Ishikawa (cell line): ENCODE data around the gene PNLIPRP2.

Source experiments
- CEBPB ChIP-seq: IDR thresholded peaks from 2 replicates; pipeline ENCODE4 v1.6.1; 2012
- CREB1 ChIP-seq: IDR thresholded peaks from 2 replicates; pipeline ENCODE4 v1.6.1; 2012; ENCODE audit warnings: low read depth
- EGR1 ChIP-seq: IDR thresholded peaks from 2 replicates; pipeline ENCODE4 v1.6.1; 2012
- EP300 ChIP-seq: IDR thresholded peaks from 2 replicates; pipeline ENCODE4 v1.6.1; 2012; ENCODE audit warnings: borderline replicate concordance
- FOXM1 ChIP-seq: IDR thresholded peaks from 2 replicates; pipeline ENCODE4 v1.6.1; 2012; ENCODE audit warnings: low read depth, borderline replicate concordance
- MAX ChIP-seq: IDR thresholded peaks from 2 replicates; pipeline ENCODE4 v1.6.1; 2012
- NFIC ChIP-seq: IDR thresholded peaks from 2 replicates; pipeline ENCODE4 v1.6.1; 2012
- RAD21 ChIP-seq: IDR thresholded peaks from 2 replicates; pipeline ENCODE4 v1.6.1; 2012; ENCODE audit warnings: low read depth
- REST ChIP-seq: IDR thresholded peaks from 2 replicates; pipeline ENCODE4 v1.6.1; 2012; ENCODE audit warnings: low read depth, mild to moderate bottlenecking
- TAF1 ChIP-seq: IDR thresholded peaks from 2 replicates; pipeline ENCODE4 v1.6.1; 2012; ENCODE audit warnings: low read depth, mild to moderate bottlenecking
- TCF12 ChIP-seq: IDR thresholded peaks from 2 replicates; pipeline ENCODE4 v1.6.1; 2012; ENCODE audit warnings: low read depth
- TEAD4 ChIP-seq: IDR thresholded peaks from 2 replicates; pipeline ENCODE4 v1.6.1; 2012
- USF1 ChIP-seq: IDR thresholded peaks from 2 replicates; pipeline ENCODE4 v1.6.1; 2012
- YY1 ChIP-seq: IDR thresholded peaks from 2 replicates; pipeline ENCODE4 v1.6.1; 2012; ENCODE audit warnings: low read depth
- ZBTB7A ChIP-seq: IDR thresholded peaks from 2 replicates; pipeline ENCODE4 v1.6.1; 2012; ENCODE audit warnings: low read depth

PNLIPRP2 gene

GRCh38 chr10:116614796-116615195, 6.0 kb upstream of the PNLIPRP2 start:
- TF ChIP-seq EP300 (no peak), CREB1 (no peak), RAD21 (no peak), NFIC (no peak), EGR1 (no peak), MAX (no peak), TAF1 (no peak), FOXM1 (no peak), YY1 (no peak), REST (no peak), USF1 (no peak), ZBTB7A (no peak), TEAD4 (no peak), TCF12 (no peak), CEBPB (no peak)

GRCh38 chr10:116615199-116615776, 5.5 kb upstream of the PNLIPRP2 start:
- no peak for TF ChIP-seq EGR1

GRCh38 chr10:116621476-116621875, 723 bp downstream of the PNLIPRP2 start:
- TF ChIP-seq TAF1: no peak
- TF ChIP-seq CREB1: no peak
- no peak for TF ChIP-seq USF1
- TF ChIP-seq TCF12: no peak
- no peak for TF ChIP-seq NFIC
- TF ChIP-seq RAD21: no peak
- no peak for TF ChIP-seq EP300
- TF ChIP-seq YY1: no peak
- TF ChIP-seq TEAD4: no peak
- TF ChIP-seq EGR1: no peak

- no peak for TF ChIP-seq MAX
- no peak for TF ChIP-seq TCF12
- no peak for TF ChIP-seq USF1
- TF ChIP-seq TEAD4: no peak
- no peak for TF ChIP-seq YY1
- TF ChIP-seq EGR1: no peak
- no peak for TF ChIP-seq CEBPB
These were observed 1.3 kb downstream of the PNLIPRP2 start for GRCh38 chr10:116621934-116622655.

- no peak for TF ChIP-seq YY1
- TF ChIP-seq RAD21: no peak
- no peak for TF ChIP-seq CREB1
- no peak for TF ChIP-seq TCF12
- no peak for TF ChIP-seq CEBPB
- no peak for TF ChIP-seq EGR1
- no peak for TF ChIP-seq ZBTB7A
- TF ChIP-seq TAF1: no peak
- no peak for TF ChIP-seq FOXM1
- no peak for TF ChIP-seq USF1
- TF ChIP-seq REST: no peak
- no peak for TF ChIP-seq NFIC
- TF ChIP-seq EP300: no peak
- no peak for TF ChIP-seq TEAD4
- TF ChIP-seq MAX: no peak
These were observed 5.1 kb downstream of the PNLIPRP2 start for GRCh38 chr10:116625845-116626244.
